ENCODE data around the gene RALGAPA2. TPM values are rescaled to one million over a fixed set of nuclear protein-coding genes. Genes with fewer than 3 reads are reported as not detected.

Gene RALGAPA2
- polyA plus RNA-seq, 1 of the 3 experiments (the other 2 are of a cell fraction), result 1.0 TPM

- ChIA-PET POLR2A (no interaction called here), CTCF (interaction anchor here (0.7 kb wide), 1 partner anchor 67 kb away, joined by 3 read pairs; no protein-coding TSS in a partner anchor)
- Histone ChIP-seq H3K4me2 (no peak overlapping the region), H3K36me3 (replicated peaks in 1 of 2; ENCODE audit: control insufficient read depth in 1 of 2, insufficient read depth in 2 of 2, low read length in 1 of 2) (no peaks in the 10 kb centered on the region), H3K4me3 (ENCODE audit: low read depth in 2 of 2, low read length in 1 of 2) (no peak overlapping the region), H2AFZ (ENCODE audit: low read depth) (no peak overlapping the region), H4K20me1 (ENCODE audit: insufficient read depth) (no peaks in the 10 kb centered on the region), H3F3A (replicated peaks; ENCODE audit: insufficient read depth) (no peaks in the 10 kb centered on the region), H3K27me3 (ENCODE audit: insufficient read depth) (no peaks in the 10 kb centered on the region; the same call in 1 of the 2 replicates), H3K9ac (no peak overlapping the region), H3K9me3 (0 out of 2 replicates have a peak, but pooled peaks cover 4% of the 10 kb centered on the region), H3K9me2 (no peaks in the 10 kb centered on the region), H3K27ac (ENCODE audit: low read depth in 2 of 2, low read length in 1 of 2) (no peak overlapping the region), H3K79me2 (ENCODE audit: insufficient read depth) (no peaks in the 10 kb centered on the region), H3K4me1 (ENCODE audit: control insufficient read depth in 1 of 2, insufficient read depth in 2 of 2, low read depth in 1 of 2, low read length in 1 of 2) (peaks cover 0 to 13% of the 10 kb centered on the region in 2 experiments; a peak in 2 of 4 replicates)
- 39% methylated on average over 7 of the region's 7 CpGs for WGBS (ENCODE audit: low lambda C conversion rate)
- TF ChIP-seq USF1 (IDR thresholded peaks at IDR 0.05; ENCODE audit: borderline replicate concordance, low read depth) (no peak), RXRA (IDR thresholded peaks at IDR 0.05; ENCODE audit: borderline replicate concordance, low read depth) (no peak), POLR2AphosphoS5 (IDR thresholded peaks at IDR 0.05; ENCODE audit: low read depth, low read length) (no peak), MAX (IDR thresholded peaks at IDR 0.05; ENCODE audit: low read depth) (no peak), ELF1 (IDR thresholded peaks at IDR 0.05) (no peak), SMC3 (IDR thresholded peaks at IDR 0.05; ENCODE audit: low read depth, low read length) (no peak), PBX3 (IDR thresholded peaks at IDR 0.05) (no peak), ZBTB33 (IDR thresholded peaks at IDR 0.05; ENCODE audit: borderline replicate concordance, low read depth) (no peak), CHD2 (IDR thresholded peaks at IDR 0.05; ENCODE audit: low read length, partially characterized antibody) (no peak), GATA2 (CRISPR knock-in tag; IDR thresholded peaks at IDR 0.05) (no peak), RFX5 (IDR thresholded peaks at IDR 0.05; ENCODE audit: low read length) (no peak), FOSL2 (IDR thresholded peaks at IDR 0.05; ENCODE audit: borderline replicate concordance, low read depth) (no peak), FOXJ3 (CRISPR knock-in tag; IDR thresholded peaks at IDR 0.05) (no peak), NFIC (IDR thresholded peaks at IDR 0.05; ENCODE audit: borderline replicate concordance) (no peak), EP300 (IDR thresholded peaks at IDR 0.05; ENCODE audit: borderline replicate concordance in 1 of 2, low read depth in 1 of 2, low read length in 1 of 2) (no peak), TAF1 (IDR thresholded peaks at IDR 0.05; ENCODE audit: borderline replicate concordance, low read depth, low read length) (no peak), EZH2phosphoT487 (IDR thresholded peaks at IDR 0.05; ENCODE audit: borderline replicate concordance, low read depth) (no peak)
- no peak for DNase-seq
These were observed 368.5 kb downstream of the RALGAPA2 start for GRCh38 chr20:20343932-20344331.

Small RNA genes lying within 50 kb of the gene (small RNA-seq; reads per million reads assigned to genes)
- gene EIF4E2P1, result 0 to 15.8 (median 0) reads per million in 7 experiments
- 0 reads per million in 7 experiments for gene RN7SL607P
